T follicular helper cell (primary cell): ENCODE data around the gene POM121C.
"Not testable (repeated sequence)": the region's sequence is repeated elsewhere in the genome, so short reads cannot be mapped to it uniquely, and the experiment has no call there.

ENCODE experiments used
- DNase-seq: peaks from one replicate; pipeline ENCODE4 v3.0.0-alpha.2; 2020; ENCODE audit warnings: low read depth
- total RNA-seq, 2 experiments: gene quantifications; one replicate each; lab custom pipeline; 2026; lab: John Stamatoyannopoulos, UW

Gene POM121C
- total RNA-seq = 27.6 to 36.8 reads per million in 2 experiments

DNA sequence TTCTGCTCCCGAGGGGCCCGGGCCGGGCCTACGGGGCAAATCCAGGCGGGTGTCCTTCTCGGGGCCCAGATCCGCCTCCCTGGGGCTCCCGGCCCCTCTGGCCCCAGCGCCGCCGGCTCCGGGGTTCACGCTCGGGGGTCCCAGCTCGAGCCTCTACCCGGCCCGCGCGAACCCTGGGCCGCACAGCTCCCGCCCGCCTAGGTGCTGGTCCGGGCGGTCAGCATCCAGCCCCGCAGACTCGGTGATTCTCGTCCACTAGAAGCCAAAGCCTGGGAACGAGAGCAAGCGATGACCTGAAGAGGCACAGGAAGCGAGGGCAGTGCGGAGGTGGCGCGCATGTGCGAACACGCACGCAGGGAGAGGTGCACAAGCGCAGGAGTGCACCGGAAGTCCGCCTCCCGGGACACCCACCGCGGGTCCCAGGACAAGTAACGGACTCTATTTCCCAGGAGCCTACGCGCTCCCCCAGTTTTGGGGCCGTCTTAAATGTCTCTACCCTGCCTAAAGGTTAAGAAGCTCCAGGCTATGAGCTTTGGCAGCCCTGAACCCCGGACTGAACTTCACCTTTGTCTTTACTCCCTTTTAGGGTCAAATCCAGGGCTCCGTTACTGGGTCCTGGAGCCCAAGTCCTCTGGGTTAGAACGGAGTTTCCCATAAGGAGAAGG, at the start of gene POM121C:
Gene POM121C, minus strand, starts transcription at position 321 of the 665 bp plus-strand sequence. CDS start 44,803 bp downstream, outside the sequence.
- peak; percentile 75 for DNase-seq

DNA sequence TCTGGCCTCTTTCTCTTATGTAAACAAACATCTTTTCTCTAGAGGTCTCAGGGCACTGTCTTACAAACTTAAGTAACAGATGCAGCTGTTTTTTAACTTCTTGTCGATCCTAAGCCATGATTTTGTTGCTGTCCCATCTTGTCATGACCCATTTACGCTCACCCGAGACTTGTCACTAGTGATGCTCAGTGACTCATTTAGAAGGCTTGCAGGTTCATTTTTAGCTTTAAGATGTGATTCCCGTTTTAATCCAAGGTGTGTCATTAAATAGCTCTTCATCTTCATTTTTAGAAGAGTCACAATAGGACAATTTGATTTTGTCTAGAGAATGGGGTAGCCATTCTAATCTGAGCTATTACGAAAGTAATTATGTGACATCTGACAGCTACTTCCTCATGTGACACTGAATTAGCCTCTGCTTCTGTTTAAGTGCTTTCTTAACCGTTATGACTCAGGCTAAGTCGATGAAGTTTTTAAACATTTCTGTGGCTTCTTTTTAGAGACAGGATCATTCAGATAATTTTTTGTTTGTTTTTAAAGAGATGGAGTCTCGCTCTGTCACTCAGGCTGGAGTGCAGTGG, 48.7 kb upstream of the POM121C start:
- no peak for DNase-seq

DNA sequence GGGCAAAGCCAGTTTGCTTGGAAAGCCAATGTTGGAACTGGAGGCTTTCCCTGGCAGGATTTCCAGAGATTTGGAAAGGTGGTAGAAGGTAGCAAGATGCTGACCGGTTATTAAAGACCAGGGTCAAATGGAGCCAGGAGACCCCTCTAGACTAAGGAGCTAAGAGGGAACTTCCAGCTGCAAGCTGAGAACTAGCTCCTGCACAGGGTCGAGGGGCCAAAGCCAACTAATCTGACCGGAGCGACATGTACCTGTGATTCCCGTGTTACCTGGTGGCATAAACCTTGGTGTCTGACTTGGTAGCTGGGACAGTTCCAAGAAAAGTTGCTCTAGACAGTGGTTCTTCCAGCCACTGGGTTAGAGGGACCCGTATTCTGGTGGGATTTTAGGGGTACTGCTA, 47.8 kb upstream of the POM121C start:
- DNase-seq = no peak

DNA sequence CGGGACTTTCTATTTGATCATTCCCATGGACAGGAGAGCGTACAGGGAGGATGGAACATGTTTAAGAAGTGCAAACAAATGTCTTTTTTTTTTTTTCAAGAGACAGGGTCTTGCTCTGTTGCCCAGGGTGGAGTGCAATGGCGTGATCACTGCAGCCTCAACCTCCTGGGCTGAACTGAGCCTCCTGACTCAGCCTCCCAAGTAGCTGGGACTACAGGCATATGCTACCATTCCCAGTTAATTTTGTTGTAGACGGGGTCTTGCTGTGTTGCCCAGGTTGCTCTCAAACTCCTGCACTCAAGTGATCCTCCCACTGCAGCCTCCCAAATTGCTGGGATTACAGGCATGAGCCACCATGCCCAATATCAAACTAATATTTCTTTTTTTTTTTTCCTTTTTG, 46.5 kb upstream of the POM121C start:
- no peak for DNase-seq

DNA sequence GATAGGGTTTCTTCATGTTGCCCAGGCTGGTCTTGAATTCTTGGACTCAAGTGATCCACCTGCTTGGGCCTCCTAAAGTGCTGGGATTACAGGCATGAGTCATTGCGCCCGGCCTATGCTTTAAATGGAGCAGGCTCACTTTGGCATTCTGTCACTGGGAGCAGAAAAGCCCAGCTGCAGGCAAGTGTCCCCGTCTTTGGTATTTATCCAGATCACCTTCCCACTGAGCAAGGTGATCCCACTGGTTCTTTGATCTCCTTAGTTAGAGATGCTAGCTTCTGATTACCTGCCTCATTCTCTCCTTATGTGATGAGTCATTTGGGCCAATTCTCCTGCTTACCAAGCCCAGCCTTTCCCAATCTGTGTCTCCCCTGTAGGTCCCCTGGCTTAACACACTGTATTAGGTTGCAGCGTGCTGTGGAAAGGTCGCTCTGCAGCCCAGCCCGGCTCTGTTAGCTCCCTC, 45.3 kb upstream of the POM121C start:
- no peak for DNase-seq

DNA sequence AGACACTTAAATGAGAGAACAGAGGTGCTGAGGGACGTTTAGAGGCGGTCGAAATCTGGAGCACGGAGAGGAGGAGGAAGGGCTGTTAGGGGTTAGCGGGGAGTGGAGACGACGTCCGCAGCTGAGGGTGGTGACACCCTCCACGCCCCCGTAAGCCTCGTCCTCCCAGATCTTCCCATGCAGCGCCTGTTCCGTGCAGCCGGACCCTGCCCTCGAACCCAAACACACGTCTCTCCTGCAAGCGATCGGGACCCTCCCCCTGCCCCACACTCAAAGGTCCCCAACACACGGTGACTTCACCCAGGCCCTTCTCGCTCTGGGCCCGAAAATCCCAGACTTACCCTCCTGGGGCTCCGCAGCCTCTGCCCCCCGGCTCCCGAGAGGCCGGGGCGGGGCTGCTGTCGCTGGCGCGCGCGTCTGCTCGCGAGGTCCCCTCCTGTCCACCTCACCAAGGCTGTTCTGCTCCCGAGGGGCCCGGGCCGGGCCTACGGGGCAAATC, 41.2 kb upstream of the POM121C start:
- DNase-seq = not testable (repeated sequence)

DNA sequence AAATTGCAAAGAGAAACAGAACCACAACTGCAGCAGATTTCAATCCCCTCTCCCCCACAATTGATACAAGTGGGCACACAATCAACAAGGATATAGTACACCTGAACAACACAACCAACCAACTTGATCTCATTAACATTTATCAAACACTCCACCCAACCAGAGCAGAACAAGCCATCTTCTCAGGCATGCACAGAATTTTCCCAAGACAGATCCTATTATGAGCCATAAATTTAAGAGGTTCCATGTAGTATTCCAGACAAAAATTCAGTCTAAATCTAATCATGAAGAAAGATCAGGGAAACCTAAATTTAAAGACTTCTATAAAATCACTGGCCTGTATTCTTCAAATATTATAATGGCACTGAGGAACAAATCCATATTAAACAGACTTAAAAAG, 35.6 kb upstream of the POM121C start:
- not testable (repeated sequence) for DNase-seq

DNA sequence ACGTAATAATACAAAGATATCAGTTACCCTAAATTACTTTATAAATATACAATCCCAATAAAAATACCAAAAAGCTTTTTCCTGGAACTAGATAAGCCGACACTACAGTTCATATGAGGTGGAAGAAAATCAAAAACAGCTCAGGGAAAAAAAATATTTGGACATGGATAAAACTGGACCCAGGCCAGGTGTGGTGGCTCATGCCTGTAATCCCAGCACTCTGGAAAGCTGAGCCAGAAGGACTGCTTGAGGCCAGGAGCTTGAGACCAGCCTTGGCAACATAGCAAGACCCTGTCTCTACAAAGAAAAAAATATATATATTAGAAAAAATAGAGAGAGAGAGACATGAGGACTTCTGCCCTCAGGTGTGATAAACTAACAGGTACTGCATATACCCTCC, 32.7 kb upstream of the POM121C start:
- DNase-seq = not testable (repeated sequence)

DNA sequence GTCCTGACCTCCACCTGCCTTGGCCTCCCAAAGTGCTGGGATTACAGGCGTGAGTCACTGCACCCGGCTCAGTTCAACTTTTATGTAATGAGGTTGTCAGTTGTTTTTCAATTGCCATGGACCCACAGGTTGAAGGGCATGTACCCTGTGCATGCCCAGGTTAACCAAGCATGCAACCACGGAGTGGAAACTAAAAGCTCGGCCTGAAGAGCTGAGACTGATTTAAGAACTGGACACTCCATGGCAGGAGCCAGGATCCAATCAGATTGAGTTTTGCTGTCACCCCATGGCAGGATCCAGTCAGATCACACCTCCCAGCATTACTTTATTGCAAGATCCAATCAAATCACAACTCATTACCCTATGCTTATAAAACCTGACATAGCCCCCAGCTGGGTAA, 22.9 kb upstream of the POM121C start:
- DNase-seq = not testable (repeated sequence)

DNA sequence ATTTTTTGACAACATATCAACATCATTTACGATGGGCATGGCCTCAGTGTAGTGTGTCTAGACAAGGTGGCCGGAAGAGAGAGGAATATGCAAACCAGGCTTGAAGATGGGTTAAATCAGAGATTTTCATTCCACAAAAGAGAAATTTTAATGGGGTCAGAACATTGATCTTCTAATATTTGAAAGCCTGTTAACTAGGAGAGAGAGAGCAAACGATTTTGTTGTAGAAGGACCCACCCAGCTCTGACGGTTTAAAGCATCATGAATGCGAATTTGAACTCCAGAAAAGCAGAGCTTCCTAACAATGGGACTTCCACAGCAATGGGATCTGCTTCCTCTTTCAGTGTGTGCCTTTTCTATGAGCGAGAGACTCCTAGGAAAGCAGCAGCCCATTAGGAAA, 5.9 kb upstream of the POM121C start, which contains the start of gene SPDYE5:
Gene SPDYE5, plus strand, starts transcription at position 301 of the 400 bp plus-strand sequence. CDS start 1,728 bp downstream, outside the sequence.
- DNase-seq = not testable (repeated sequence)

DNA sequence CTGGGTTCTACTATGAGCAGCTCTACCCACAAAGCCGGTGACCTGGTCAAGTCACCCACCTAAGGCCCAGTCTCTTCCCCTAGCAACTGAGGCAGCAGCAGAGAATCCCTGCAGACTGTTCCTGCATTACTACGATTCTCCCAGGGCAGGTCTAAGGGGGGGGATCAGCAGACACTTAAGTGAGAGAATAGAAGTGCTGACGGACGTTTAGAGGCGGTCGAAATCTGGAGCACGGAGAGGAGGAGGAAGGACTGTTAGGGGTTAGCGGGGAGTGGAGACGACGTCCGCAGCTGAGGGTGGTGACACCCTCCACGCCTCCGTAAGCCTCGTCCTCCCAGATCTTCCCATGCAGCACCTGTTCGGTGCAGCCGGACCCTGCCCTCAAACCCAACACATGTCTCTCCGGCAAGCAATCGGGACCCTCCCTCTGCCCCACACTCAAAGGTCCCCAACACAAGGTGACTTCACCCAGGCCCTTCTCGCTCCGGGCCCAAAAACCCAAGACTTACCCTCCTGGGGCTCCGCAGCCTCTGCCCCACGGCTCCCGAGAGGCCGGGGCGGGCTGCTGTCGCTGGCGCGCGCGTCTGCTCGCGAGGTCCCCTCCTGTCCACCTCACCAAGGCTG, 632 bp downstream of the POM121C start:
- DNase-seq = not testable (repeated sequence)

DNA sequence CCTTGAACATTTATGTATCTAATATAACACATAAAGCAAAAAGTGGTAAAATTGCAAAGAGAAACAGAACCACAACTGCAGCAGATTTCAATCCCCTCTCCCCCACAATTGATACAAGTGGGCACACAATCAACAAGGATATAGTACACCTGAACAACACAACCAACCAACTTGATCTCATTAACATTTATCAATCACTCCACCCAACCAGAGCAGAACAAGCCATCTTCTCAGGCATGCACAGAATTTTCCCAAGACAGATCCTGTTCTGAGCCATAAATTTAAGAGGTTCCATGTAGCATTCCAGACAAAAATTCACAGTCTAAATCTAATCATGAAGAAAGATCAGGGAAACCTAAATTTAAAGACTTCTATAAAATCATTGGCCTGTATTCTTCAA, 5.8 kb downstream of the POM121C start:
- not testable (repeated sequence) for DNase-seq

DNA sequence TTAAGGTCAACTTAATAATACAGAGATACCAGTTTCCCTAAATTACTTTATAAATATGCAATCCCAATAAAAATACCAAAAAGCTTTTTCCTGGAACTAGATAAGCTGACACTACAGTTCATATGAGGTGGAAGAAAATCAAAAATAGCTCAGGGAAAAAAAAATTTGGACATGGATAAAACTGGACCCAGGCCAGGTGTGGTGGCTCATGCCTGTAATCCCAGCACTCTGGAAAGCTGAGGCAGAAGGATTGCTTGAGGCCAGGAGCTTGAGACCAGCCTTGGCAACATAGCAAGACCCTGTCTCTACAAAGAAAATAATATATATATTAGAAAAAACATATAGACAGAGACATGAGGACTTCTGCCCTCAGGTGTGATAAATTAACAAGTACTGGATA, 8.6 kb downstream of the POM121C start:
- DNase-seq = not testable (repeated sequence)

DNA sequence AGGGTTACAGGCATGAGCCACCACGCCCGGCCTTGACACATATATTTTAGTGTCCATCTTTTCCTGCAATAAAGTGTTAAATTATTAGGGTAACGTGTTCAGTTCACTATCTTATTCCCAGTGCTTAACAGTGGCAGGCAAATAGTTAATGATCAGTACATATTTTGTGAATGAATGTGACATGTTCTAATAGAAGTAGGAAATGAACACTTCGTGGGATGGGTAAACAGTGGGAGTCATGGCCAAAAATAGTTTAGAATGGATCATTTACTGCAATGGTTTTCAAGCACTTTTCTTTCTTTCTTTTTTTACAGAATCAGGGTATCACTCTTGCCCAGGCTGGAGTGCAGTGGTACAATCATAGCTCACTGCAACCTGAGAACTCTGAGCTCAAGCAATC, 15.9 kb downstream of the POM121C start:
- not testable (repeated sequence) for DNase-seq

DNA sequence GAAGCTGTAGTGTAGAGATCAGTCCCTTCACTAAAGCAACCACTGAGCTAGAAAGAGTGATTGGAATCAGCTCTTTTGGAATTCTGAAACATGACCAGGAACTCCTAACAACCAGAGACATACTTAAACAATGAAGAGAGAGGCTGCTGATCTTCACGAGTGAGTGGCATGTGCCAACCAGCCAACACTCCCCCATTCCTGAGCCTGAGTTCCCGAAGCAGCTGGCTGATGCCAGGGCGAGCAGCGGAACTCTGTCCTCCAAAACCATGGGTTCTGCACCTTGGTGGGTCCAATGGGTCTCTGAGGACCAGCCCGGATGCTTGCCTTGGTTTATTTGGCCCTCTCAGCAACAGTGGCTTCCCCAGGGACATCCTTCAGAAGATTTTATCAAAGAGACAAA, 25.6 kb downstream of the POM121C start:
- not testable (repeated sequence) for DNase-seq

DNA sequence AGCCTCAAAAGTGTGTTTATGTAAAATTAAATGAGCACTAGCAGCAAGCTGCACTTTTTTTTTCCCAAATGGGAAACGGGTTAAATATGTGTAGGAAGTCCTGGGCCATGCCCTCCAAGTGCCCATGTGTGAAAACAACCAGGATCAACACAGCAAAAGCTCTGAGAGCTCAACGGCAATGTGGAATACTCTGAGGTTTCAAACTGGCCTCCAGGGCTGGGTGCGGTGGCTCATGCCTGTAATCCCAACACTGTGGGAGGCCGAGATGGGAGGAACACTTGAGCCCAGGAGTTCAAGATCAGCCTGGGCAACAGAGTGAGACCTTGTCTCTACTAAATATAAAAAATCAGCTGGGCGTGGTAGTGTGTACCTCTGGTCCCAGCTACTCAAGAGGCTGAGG, 28.1 kb downstream of the POM121C start:
- not testable (repeated sequence) for DNase-seq

DNA sequence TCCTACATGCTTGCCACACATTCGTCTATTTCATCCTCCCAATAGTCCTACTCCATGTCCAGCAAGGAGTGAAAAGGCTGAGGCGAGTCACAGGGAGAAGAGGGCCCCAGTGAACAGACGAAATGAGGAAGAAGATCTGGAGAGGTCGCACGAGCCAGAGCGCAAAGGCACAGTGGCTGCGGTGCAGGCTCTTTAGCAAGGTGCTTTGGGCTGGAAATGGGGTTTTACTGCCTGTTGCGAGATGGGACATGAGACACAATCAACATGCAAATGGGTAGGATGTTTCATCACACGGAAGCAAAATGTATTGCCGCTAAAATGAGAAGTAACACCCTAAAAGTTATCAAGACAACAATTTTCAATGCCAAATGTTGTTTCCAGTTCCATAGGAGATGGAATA, 29.7 kb downstream of the POM121C start:
- not testable (repeated sequence) for DNase-seq

DNA sequence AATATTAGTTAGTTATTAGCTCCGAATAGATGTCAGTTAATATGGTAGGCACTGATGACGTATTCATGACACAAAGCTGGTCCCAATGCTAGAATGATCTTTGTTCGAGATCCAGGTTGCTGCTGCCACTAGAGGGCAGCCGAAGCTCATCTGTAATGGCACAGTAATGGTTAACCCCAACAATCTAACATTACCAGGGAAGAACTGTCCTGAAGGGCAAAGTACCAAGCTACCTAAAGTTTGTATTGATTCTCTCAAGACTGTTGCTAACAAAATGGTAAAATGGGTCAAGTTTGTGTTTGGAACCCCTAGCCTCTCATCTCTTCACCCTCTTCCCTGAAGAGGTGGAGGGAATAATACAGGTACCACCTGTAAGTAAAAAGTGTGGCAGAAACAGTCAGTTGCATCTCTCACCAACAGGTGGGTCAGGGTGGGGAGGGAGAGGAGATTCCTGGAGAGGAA, 33.6 kb downstream of the POM121C start:
- not testable (repeated sequence) for DNase-seq

DNA sequence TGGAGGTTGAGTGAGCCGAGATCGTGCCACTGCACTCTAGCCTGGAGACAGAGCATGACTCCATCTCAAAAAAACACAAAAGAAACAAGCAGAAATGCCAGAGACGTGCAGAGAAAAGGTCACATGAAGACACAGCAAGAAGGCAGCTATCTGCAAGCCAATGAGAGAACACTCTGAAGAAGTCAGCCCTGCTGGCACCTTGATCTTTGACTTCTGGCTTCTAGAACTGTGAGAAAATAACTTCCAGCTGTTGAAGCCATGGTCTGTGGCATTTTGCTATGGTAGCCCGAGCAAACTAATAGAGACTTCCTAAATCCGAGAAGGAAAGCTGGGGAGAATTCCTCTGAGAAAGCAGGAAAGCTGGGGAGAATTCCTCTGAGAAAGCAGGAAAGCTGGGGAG, 36.2 kb downstream of the POM121C start:
- DNase-seq = not testable (repeated sequence)

DNA sequence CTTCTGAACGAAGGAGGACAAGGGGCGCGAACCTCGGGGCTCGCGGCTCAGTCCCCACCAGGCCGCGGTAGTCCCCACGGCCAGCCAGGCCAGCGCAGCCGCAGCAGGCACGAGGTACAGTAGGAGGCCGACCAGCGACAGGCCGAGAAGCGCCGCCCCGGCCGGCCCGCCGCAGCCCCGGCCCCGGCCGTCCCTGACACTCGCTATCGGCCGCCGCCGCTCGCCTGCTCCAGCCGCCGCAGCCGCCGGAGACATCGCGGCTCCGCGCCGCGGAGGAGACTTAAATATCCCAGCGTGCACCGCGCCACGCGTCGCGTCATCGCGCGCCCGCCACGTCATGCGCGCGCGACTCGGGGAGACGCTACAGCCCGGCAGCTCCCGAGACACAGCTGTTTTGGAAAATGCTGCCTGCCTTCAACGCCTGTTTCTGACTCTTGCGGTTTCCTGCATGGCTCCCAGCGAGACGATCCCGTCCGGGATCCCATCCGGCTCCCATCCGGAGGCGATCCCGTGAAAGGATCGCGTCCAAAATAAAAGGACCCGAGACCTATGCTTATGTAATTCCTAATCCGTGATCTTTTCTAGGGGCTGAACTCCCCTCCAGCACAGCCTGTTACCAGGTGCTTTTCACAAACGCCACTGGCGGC, 43.5 kb downstream of the POM121C start:
- DNase-seq = not testable (repeated sequence)

DNA sequence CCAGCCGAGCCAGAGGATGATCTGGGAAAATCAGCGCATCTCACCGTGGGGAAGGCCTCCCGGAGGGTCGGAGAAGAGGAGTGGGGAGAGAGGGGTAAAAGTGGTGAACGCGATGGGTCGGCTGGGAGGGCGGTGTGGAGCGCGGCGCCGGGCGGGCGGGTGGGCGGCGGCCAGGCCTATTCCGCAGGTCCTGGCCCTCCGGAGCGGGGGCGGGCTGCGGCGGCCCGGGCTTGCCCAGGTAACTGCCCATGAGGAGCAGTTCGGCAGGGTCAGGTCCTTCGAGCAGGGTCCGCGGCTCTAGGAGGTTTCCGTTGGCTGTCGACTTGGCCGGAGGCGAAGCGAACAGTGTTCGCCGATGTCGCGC, 44.0 kb downstream of the POM121C start:
- not testable (repeated sequence) for DNase-seq

DNA sequence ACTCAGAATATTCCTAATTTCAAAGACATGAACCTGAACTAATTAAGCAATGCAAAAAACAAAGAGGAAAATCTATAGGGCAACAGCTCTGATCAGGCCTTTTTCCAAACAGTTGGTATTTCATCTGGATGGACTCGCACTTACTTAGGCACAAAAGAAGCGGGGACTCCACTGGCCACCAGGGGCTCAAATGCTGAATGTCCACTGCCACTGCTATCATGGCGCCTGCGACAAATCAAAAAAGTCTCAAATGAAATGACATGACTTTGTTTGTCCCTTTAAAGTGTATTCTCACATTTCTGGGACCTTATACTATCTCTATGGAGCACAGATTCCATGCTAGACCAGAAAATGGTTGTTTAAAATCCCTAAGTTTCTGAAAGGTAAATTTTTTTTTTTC, 47.1 kb downstream of the POM121C start:
- DNase-seq = not testable (repeated sequence)
